Mesendoderm (in vitro differentiated cells): ENCODE measurements around the gene CD3D.

Experiments used
- DNase-seq: peaks from one replicate; pipeline ENCODE4 v3.0.0; 2013
- H2AK5ac ChIP-seq: 2 replicates; pipeline ENCODE4 v1.6.1; 2013; ENCODE audit warnings: low read length, inconsistent platforms
- H2BK120ac ChIP-seq: 2 replicates; pipeline ENCODE4 v1.6.1; 2013; ENCODE audit warnings: low read depth, mild to moderate bottlenecking, low read length, moderate library complexity, mixed read lengths
- H2BK15ac ChIP-seq: replicated peaks from 2 replicates; pipeline ENCODE4 v1.6.1; 2013; ENCODE audit warnings: low read depth, mild to moderate bottlenecking, moderate library complexity
- H2BK5ac ChIP-seq: 2 replicates; pipeline ENCODE4 v1.6.1; 2013; ENCODE audit warnings: low read length, inconsistent platforms
- H3K18ac ChIP-seq: 2 replicates; pipeline ENCODE4 v1.6.1; 2013; ENCODE audit warnings: mild to moderate bottlenecking, low read length, mixed read lengths
- H3K23ac ChIP-seq: one replicate; pipeline ENCODE4 v1.6.1; 2013; ENCODE audit warnings: low read length
- H3K27ac ChIP-seq: 2 replicates; pipeline ENCODE4 v1.5.1; 2013; ENCODE audit warnings: low read depth, mild to moderate bottlenecking, inconsistent platforms, low read length, moderate library complexity
- H3K27me3 ChIP-seq: 2 replicates; pipeline ENCODE4 v1.6.1; 2013; ENCODE audit warnings: low read length, control low read depth, mild to moderate bottlenecking, inconsistent platforms; ENCODE audit not compliant: insufficient read depth, poor library complexity
- H3K36me3 ChIP-seq: 2 replicates; pipeline ENCODE4 v1.6.1; 2013; ENCODE audit warnings: low read length, inconsistent platforms; ENCODE audit not compliant: control insufficient read depth, insufficient read depth
- H3K4ac ChIP-seq: one replicate; pipeline ENCODE4 v1.6.1; 2013; ENCODE audit warnings: low read depth, mild to moderate bottlenecking, low read length, moderate library complexity
- H3K4me1 ChIP-seq: 2 replicates; pipeline ENCODE4 v1.6.1; 2013; ENCODE audit warnings: low read depth, low read length, inconsistent platforms; ENCODE audit not compliant: control insufficient read depth
- H3K4me2 ChIP-seq: 2 replicates; pipeline ENCODE4 v1.6.1; 2013; ENCODE audit warnings: low read length
- H3K4me3 ChIP-seq: 2 replicates; pipeline ENCODE4 v1.5.1; 2013; ENCODE audit warnings: mild to moderate bottlenecking, low read length
- H3K56ac ChIP-seq: one replicate; pipeline ENCODE4 v1.6.1; 2013; ENCODE audit warnings: low read length
- H3K79me1 ChIP-seq: 2 replicates; pipeline ENCODE4 v1.6.1; 2013; ENCODE audit warnings: low read length, inconsistent platforms
- H3K79me2 ChIP-seq: 2 replicates; pipeline ENCODE4 v1.6.1; 2013; ENCODE audit warnings: mild to moderate bottlenecking, low read length; ENCODE audit not compliant: control insufficient read depth, insufficient read depth
- H3K9ac ChIP-seq: 2 replicates; pipeline ENCODE4 v1.6.1; 2013; ENCODE audit warnings: low read length, inconsistent platforms
- H4K5ac ChIP-seq: one replicate; pipeline ENCODE4 v1.6.1; 2013; ENCODE audit warnings: low read length
- H4K8ac ChIP-seq: one replicate; pipeline ENCODE4 v1.6.1; 2013; ENCODE audit warnings: low read depth, mild to moderate bottlenecking, control low read depth, low read length, moderate library complexity
- WGBS: extraction: QIAGEN DNeasy Blood & Tissue Kit; methylation state at CpG from one replicate; pipeline ENCODE4 v1.1.7; 2013; ENCODE audit warnings: low lambda C conversion rate, missing lambda C conversion rate; ENCODE audit not compliant: insufficient coverage; ENCODE audit errors: extremely low coverage; 5-methylcytosine and 5-hydroxymethylcytosine counted together

CD3D gene

GRCh38 chr11:118359295-118359958, 16.9 kb upstream of the CD3D start, which contains the start of gene UBE4A:
UBE4A (plus strand) TSS chr11:118359600; CDS start chr11:118365081, 5,481 bp downstream.
- Histone ChIP-seq H3K27ac (no peak within 1 kb of the TSS), H3K9ac (peak within 1 kb of the TSS; percentile 95), H4K8ac (peak within 1 kb of the TSS; percentile 98), H3K79me1 (peaks cover 9% of the 10 kb centered on the region), H3K4me1 (peaks cover 3% of the 10 kb centered on the region), H2BK15ac (no peak within 1 kb of the TSS), H3K79me2 (peaks cover 7% of the 10 kb centered on the region), H3K4ac (no peak within 1 kb of the TSS), H3K18ac (no peak within 1 kb of the TSS), H3K36me3 (no peaks in the 10 kb centered on the region), H3K4me2 (peak within 1 kb of the TSS; percentile 95), H3K4me3 (peak within 1 kb of the TSS; percentile 100), H3K27me3 (no peaks in the 10 kb centered on the region), H3K23ac (no peak within 1 kb of the TSS), H2BK5ac (no peak within 1 kb of the TSS), H4K5ac (peak within 1 kb of the TSS; percentile 88), H2BK120ac (no peak within 1 kb of the TSS), H2AK5ac (no peak within 1 kb of the TSS), H3K56ac (peak within 1 kb of the TSS; percentile 94)
- WGBS: no CpG with 5 or more reads among the region's 33 CpGs
- DNase-seq: peak; percentile 98

GRCh38 chr11:118358071-118358470, 15.6 kb upstream of the CD3D start:
- Histone ChIP-seq H4K8ac (no peak overlapping the region), H3K4me2 (no peak overlapping the region), H4K5ac (no peak overlapping the region), H3K79me1 (peaks cover 9% of the 10 kb centered on the region), H2BK15ac (no peak overlapping the region), H3K9ac (no peak overlapping the region), H3K27me3 (no peaks in the 10 kb centered on the region), H3K23ac (no peak overlapping the region), H3K79me2 (peaks cover 7% of the 10 kb centered on the region), H3K18ac (no peak overlapping the region), H3K56ac (no peak overlapping the region), H3K4me3 (no peak overlapping the region), H3K4ac (no peak overlapping the region), H3K4me1 (peaks cover 3% of the 10 kb centered on the region), H2BK5ac (no peak overlapping the region), H2BK120ac (no peak overlapping the region), H2AK5ac (no peak overlapping the region), H3K27ac (no peak overlapping the region), H3K36me3 (no peaks in the 10 kb centered on the region)
- WGBS: no CpG with 5 or more reads among the region's 3 CpGs
- DNase-seq: no peak

- no peaks in the 10 kb centered on the region for H3K36me3 ChIP-seq
- H3K79me2 ChIP-seq: no peaks in the 10 kb centered on the region
- H3K27me3 ChIP-seq: no peaks in the 10 kb centered on the region
- H3K27ac ChIP-seq: no peak overlapping the region
- no peak overlapping the region for H2AK5ac ChIP-seq
- H3K4me1 ChIP-seq: no peaks in the 10 kb centered on the region
- no peak overlapping the region for H3K4me2 ChIP-seq
- H4K8ac ChIP-seq: no peak overlapping the region
- H3K4me3 ChIP-seq: no peak overlapping the region
- no peak overlapping the region for H3K23ac ChIP-seq
- no peak overlapping the region for H3K18ac ChIP-seq
- DNase-seq: no peak
- H3K79me1 ChIP-seq: no peaks in the 10 kb centered on the region
- no peak overlapping the region for H2BK15ac ChIP-seq
- no peak overlapping the region for H2BK5ac ChIP-seq
- H3K56ac ChIP-seq: no peak overlapping the region
- H3K9ac ChIP-seq: no peak overlapping the region
- no peak overlapping the region for H2BK120ac ChIP-seq
- H4K5ac ChIP-seq: no peak overlapping the region
- no peak overlapping the region for H3K4ac ChIP-seq
- no CpG with 5 or more reads among the region's 6 CpGs for WGBS
Measured at GRCh38 chr11:118353084-118353710, 10.7 kb upstream of the CD3D start.

- no peak overlapping the region for H3K23ac ChIP-seq
- H3K27me3 ChIP-seq: no peaks in the 10 kb centered on the region
- H3K79me1 ChIP-seq: no peaks in the 10 kb centered on the region
- no peak overlapping the region for H3K4me3 ChIP-seq
- H3K36me3 ChIP-seq: no peaks in the 10 kb centered on the region
- no peak for DNase-seq
- no peak overlapping the region for H2BK120ac ChIP-seq
- H3K4me1 ChIP-seq: no peaks in the 10 kb centered on the region
- no peak overlapping the region for H2AK5ac ChIP-seq
- H3K18ac ChIP-seq: no peak overlapping the region
- WGBS: no CpG with 5 or more reads among the region's 6 CpGs
- H3K56ac ChIP-seq: no peak overlapping the region
- H4K5ac ChIP-seq: no peak overlapping the region
- H3K27ac ChIP-seq: no peak overlapping the region
- H3K4ac ChIP-seq: no peak overlapping the region
- no peaks in the 10 kb centered on the region for H3K79me2 ChIP-seq
- no peak overlapping the region for H3K9ac ChIP-seq
- no peak overlapping the region for H2BK5ac ChIP-seq
- H2BK15ac ChIP-seq: no peak overlapping the region
- H3K4me2 ChIP-seq: no peak overlapping the region
- no peak overlapping the region for H4K8ac ChIP-seq
Measured at GRCh38 chr11:118349475-118349874, 7.0 kb upstream of the CD3D start.

- WGBS: no CpG with 5 or more reads among the region's 6 CpGs
Measured at GRCh38 chr11:118343981-118344515, 1.5 kb upstream of the CD3D start, which contains the start of gene CD3G. CD3G (plus strand) TSS chr11:118344344; CDS start chr11:118344424, 80 bp downstream.

More at GRCh38 chr11:118343981-118344515, 1.5 kb upstream of the CD3D start, which contains the start of gene CD3G:
- H3K27ac ChIP-seq: no peak within 1 kb of the TSS
- no peaks in the 10 kb centered on the region for H3K79me1 ChIP-seq
- no peaks in the 10 kb centered on the region for H3K79me2 ChIP-seq
- no peak within 1 kb of the TSS for H4K5ac ChIP-seq
- H3K36me3 ChIP-seq: no peaks in the 10 kb centered on the region
- H3K9ac ChIP-seq: no peak within 1 kb of the TSS
- H2BK15ac ChIP-seq: no peak within 1 kb of the TSS
- no peaks in the 10 kb centered on the region for H3K27me3 ChIP-seq
- no peak within 1 kb of the TSS for H3K4me2 ChIP-seq
- H2BK120ac ChIP-seq: no peak within 1 kb of the TSS
- no peak within 1 kb of the TSS for H3K56ac ChIP-seq
- H3K18ac ChIP-seq: no peak within 1 kb of the TSS
- H3K4me3 ChIP-seq: no peak within 1 kb of the TSS
- no peak within 1 kb of the TSS for H3K23ac ChIP-seq
- H2BK5ac ChIP-seq: no peak within 1 kb of the TSS
- no peak within 1 kb of the TSS for H2AK5ac ChIP-seq
- no peak for DNase-seq
- H3K4ac ChIP-seq: no peak within 1 kb of the TSS
- no peaks in the 10 kb centered on the region for H3K4me1 ChIP-seq
- no peak within 1 kb of the TSS for H4K8ac ChIP-seq
